Measurements from ENCODE around the gene BLOC1S4. TPM values are rescaled to one million over a fixed set of nuclear protein-coding genes. Genes with fewer than 3 reads are reported as not detected.

The BLOC1S4 gene
- total and polyA plus RNA-seq, 4 donors, result 4.9 to 7.7 (median 5.4) TPM

DNA sequence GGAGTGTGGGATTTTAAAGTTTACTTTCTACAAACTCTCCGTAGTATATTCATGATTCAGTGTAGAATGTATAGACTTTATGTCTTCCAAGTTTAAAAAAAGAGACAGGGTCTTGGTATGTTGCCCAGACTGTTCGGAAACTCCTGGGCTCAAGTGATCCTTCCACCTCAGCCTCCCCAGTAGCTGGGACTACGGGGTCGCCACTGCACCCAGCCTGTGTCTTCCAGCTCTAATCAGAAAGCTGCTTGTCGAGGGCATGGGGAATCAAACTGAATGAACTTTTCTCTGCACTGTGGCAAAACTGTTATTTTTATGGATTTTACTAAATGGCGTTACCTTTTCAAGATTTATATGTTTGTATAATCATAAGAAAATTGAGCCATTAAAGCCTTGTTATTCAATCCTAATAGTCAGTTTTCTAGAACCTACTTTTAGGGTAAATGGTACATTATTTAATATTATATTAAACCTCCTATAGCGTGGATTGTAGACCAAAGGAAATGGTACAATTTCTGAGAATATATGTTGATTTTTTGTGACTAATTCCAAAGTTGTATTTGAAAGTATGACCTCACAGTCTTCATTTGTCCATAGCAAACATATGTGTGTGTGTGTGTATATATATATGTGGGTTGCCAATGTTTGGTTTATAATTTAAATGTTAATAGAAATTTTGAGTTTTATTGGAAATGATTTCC lies 1.1 kb downstream of the BLOC1S4 start (continued):
- TF ChIP-seq SP1 (IDR thresholded peaks at IDR 0.05) (no peak), FOXA2 (IDR thresholded peaks at IDR 0.05) (no peak), EGR1 (IDR thresholded peaks at IDR 0.05; ENCODE audit: low read depth in 2 of 2) (no peak), RAD21 (IDR thresholded peaks at IDR 0.05) (no peak), FOXA1 (IDR thresholded peaks at IDR 0.05) (no peak), JUND (IDR thresholded peaks at IDR 0.05) (no peak), NR2F2 (IDR thresholded peaks at IDR 0.05) (no peak), TAF1 (conservative IDR thresholded peaks at IDR 0.05) (no peak), RXRA (IDR thresholded peaks at IDR 0.05) (no peak)

DNA sequence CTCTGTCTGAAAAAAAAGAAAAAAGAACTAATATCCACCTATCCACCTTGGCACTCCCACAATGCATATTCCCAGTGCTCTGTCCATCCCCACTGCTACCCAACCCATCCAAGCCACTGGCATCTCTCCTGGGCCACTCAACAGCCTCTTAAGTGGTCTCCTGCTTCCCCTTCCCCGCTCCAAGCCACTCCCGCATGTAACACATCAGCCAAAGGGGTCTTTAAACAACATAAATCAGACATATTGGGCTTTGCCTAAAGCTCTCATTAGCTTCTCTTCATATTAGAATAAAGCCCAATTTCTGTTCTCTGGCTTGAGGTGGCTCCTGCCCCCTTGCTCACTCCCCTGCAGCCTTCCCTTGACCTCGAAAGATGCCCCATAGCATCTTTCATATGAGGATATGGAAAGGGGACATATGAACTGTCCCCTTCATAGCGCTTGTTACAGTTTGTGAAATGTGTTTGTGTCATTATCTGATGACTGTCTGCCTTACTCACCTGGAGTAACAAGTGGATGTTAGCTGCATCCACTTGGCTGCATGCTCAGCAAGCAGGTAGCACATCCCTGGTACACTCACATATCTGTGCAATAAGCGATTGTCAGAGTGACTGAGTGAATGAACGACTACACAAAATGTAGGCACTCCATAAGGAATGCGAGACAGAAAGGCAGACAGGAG lies 3.1 kb downstream of the BLOC1S4 start:
- Histone ChIP-seq H3K27me3 (ENCODE audit: control insufficient read depth in 4 of 4, insufficient read depth in 4 of 4, low read length in 3 of 4) (no peaks in the 10 kb centered on the region), H3K36me3 (ENCODE audit: control insufficient read depth in 4 of 4, insufficient read depth in 3 of 4, low read depth in 1 of 4, low read length in 3 of 4) (no peaks in the 10 kb centered on the region), H3K4me1 (ENCODE audit: control insufficient read depth in 4 of 4, insufficient read depth in 4 of 4, low read length in 3 of 4) (peaks cover 0 to 26% (median 15%) of the 10 kb centered on the region in 4 donors), H3K4me3 (ENCODE audit: low read depth in 1 of 3, low read length in 3 of 3) (no peak overlapping the region), H3K9me3 (ENCODE audit: control insufficient read depth in 4 of 4, low read length in 3 of 4) (no peaks in the 10 kb centered on the region), H3K9ac (ENCODE audit: low read depth in 1 of 2, low read length in 2 of 2) (no peak overlapping the region), H3K27ac (ENCODE audit: low read depth in 1 of 2, low read length in 2 of 2) (no peak overlapping the region)
- no peak for DNase-seq (ENCODE audit: low spot score)
- 88% methylated on average over 7 of the region's 7 CpGs for WGBS
- TF ChIP-seq GABPA (IDR thresholded peaks at IDR 0.05 in 1 of 2, conservative IDR thresholded peaks at IDR 0.05 in 1 of 2) (no peak), EGR1 (IDR thresholded peaks at IDR 0.05; ENCODE audit: low read depth in 2 of 2) (no peak), RAD21 (IDR thresholded peaks at IDR 0.05) (no peak), HNF4A (conservative IDR thresholded peaks at IDR 0.05) (no peak), NR2F2 (IDR thresholded peaks at IDR 0.05) (no peak)

DNA sequence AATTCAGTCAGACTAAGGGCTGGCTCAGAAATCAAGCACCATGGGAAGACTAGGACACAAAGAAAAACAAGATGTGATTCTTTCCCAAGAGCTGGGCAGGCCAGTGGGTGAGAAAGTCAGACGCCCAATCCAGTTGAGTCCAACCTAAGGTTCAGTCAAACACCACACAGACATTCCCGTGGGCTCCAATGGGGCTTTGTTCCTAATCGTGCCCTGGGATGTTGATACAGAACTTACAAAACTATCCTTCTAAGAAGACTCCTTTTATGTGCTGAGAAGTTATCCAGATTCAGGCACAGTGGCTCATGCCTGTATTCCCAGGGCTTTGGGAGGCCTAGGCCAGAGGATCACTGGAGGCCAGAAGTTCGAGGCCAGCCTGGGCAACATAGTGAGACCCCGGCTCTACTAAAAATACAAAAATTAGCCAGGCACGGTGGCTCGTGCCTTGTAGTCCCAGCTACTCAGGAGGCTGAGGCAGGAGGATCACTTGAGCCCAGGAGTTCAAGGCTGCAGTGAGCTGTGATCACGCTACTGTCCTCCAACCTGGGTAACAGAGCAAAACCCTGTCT lies 3.7 kb downstream of the BLOC1S4 start:
- DNase-seq (ENCODE audit: low spot score), result no peak
- no peak overlapping the region for H3K27ac ChIP-seq (ENCODE audit: low read depth in 1 of 2, low read length in 2 of 2)
- TF ChIP-seq, protein P1, sequence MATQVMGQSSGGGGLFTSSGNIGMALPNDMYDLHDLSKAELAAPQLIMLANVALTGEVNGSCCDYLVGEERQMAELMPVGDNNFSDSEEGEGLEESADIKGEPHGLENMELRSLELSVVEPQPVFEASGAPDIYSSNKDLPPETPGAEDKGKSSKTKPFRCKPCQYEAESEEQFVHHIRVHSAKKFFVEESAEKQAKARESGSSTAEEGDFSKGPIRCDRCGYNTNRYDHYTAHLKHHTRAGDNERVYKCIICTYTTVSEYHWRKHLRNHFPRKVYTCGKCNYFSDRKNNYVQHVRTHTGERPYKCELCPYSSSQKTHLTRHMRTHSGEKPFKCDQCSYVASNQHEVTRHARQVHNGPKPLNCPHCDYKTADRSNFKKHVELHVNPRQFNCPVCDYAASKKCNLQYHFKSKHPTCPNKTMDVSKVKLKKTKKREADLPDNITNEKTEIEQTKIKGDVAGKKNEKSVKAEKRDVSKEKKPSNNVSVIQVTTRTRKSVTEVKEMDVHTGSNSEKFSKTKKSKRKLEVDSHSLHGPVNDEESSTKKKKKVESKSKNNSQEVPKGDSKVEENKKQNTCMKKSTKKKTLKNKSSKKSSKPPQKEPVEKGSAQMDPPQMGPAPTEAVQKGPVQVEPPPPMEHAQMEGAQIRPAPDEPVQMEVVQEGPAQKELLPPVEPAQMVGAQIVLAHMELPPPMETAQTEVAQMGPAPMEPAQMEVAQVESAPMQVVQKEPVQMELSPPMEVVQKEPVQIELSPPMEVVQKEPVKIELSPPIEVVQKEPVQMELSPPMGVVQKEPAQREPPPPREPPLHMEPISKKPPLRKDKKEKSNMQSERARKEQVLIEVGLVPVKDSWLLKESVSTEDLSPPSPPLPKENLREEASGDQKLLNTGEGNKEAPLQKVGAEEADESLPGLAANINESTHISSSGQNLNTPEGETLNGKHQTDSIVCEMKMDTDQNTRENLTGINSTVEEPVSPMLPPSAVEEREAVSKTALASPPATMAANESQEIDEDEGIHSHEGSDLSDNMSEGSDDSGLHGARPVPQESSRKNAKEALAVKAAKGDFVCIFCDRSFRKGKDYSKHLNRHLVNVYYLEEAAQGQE (IDR thresholded peaks at IDR 0.05), result no peak
- TF ChIP-seq HNF4G (IDR thresholded peaks at IDR 0.05), result no peak
- TF ChIP-seq FOXA2 (IDR thresholded peaks at IDR 0.05), result no peak
- TF ChIP-seq RXRA (IDR thresholded peaks at IDR 0.05), result no peak
- TF ChIP-seq HNF4A (conservative IDR thresholded peaks at IDR 0.05), result no peak
- no peak for TF ChIP-seq RAD21 (IDR thresholded peaks at IDR 0.05)
- TF ChIP-seq, protein P2, sequence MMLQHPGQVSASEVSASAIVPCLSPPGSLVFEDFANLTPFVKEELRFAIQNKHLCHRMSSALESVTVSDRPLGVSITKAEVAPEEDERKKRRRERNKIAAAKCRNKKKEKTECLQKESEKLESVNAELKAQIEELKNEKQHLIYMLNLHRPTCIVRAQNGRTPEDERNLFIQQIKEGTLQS (IDR thresholded peaks at IDR 0.05), result no peak
- TF ChIP-seq, protein P3, sequence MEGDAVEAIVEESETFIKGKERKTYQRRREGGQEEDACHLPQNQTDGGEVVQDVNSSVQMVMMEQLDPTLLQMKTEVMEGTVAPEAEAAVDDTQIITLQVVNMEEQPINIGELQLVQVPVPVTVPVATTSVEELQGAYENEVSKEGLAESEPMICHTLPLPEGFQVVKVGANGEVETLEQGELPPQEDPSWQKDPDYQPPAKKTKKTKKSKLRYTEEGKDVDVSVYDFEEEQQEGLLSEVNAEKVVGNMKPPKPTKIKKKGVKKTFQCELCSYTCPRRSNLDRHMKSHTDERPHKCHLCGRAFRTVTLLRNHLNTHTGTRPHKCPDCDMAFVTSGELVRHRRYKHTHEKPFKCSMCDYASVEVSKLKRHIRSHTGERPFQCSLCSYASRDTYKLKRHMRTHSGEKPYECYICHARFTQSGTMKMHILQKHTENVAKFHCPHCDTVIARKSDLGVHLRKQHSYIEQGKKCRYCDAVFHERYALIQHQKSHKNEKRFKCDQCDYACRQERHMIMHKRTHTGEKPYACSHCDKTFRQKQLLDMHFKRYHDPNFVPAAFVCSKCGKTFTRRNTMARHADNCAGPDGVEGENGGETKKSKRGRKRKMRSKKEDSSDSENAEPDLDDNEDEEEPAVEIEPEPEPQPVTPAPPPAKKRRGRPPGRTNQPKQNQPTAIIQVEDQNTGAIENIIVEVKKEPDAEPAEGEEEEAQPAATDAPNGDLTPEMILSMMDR (IDR thresholded peaks at IDR 0.05; ENCODE audit: low read depth, low read length, missing input control), result no peak
- no peak for TF ChIP-seq YY1 (IDR thresholded peaks at IDR 0.05)
- TF ChIP-seq NR2F2 (IDR thresholded peaks at IDR 0.05), result no peak
- no peak for TF ChIP-seq TAF1 (conservative IDR thresholded peaks at IDR 0.05)
- TF ChIP-seq, protein P4, sequence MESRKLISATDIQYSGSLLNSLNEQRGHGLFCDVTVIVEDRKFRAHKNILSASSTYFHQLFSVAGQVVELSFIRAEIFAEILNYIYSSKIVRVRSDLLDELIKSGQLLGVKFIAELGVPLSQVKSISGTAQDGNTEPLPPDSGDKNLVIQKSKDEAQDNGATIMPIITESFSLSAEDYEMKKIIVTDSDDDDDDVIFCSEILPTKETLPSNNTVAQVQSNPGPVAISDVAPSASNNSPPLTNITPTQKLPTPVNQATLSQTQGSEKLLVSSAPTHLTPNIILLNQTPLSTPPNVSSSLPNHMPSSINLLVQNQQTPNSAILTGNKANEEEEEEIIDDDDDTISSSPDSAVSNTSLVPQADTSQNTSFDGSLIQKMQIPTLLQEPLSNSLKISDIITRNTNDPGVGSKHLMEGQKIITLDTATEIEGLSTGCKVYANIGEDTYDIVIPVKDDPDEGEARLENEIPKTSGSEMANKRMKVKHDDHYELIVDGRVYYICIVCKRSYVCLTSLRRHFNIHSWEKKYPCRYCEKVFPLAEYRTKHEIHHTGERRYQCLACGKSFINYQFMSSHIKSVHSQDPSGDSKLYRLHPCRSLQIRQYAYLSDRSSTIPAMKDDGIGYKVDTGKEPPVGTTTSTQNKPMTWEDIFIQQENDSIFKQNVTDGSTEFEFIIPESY (IDR thresholded peaks at IDR 0.05), result no peak
- TF ChIP-seq FOXA1 (IDR thresholded peaks at IDR 0.05), result no peak
- no peak for TF ChIP-seq EGR1 (IDR thresholded peaks at IDR 0.05; ENCODE audit: low read depth in 2 of 2)
- TF ChIP-seq GABPA (IDR thresholded peaks at IDR 0.05 in 1 of 2, conservative IDR thresholded peaks at IDR 0.05 in 1 of 2), result no peak
- TF ChIP-seq, protein P5, sequence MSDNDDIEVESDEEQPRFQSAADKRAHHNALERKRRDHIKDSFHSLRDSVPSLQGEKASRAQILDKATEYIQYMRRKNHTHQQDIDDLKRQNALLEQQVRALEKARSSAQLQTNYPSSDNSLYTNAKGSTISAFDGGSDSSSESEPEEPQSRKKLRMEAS (IDR thresholded peaks at IDR 0.05), result no peak
- no peaks in the 10 kb centered on the region for H3K36me3 ChIP-seq (ENCODE audit: control insufficient read depth in 4 of 4, insufficient read depth in 3 of 4, low read depth in 1 of 4, low read length in 3 of 4)
- no peak overlapping the region for H3K9ac ChIP-seq (ENCODE audit: low read depth in 1 of 2, low read length in 2 of 2)
- 64% methylated on average over 8 of the region's 8 CpGs for WGBS
- no peaks in the 10 kb centered on the region for H3K27me3 ChIP-seq (ENCODE audit: control insufficient read depth in 4 of 4, insufficient read depth in 4 of 4, low read length in 3 of 4)
- H3K4me1 ChIP-seq (ENCODE audit: control insufficient read depth in 4 of 4, insufficient read depth in 4 of 4, low read length in 3 of 4), result peaks cover 0 to 26% (median 15%) of the 10 kb centered on the region in 4 donors
- H3K9me3 ChIP-seq (ENCODE audit: control insufficient read depth in 4 of 4, low read length in 3 of 4), result no peaks in the 10 kb centered on the region
- H3K4me3 ChIP-seq (ENCODE audit: low read depth in 1 of 3, low read length in 3 of 3), result no peak overlapping the region
